Prostate gland (tissue), 2 donors: Measurements from ENCODE around the gene GAK. TPM values are rescaled to one million over a fixed set of nuclear protein-coding genes. Genes with fewer than 3 reads are reported as not detected.

ENCODE experiments used
- DNase-seq: peaks from one replicate; pipeline ENCODE4 v3.0.0-alpha.2; 2019; ENCODE audit warnings: low spot score
- H3K27ac ChIP-seq, 2 donors: fragments of 200-600 bp; sonication (generic); 2 replicates each; pipeline ENCODE4 v1.5.1; 2017 to 2019
- H3K27me3 ChIP-seq: fragments of 200-600 bp; sonication (generic); replicated peaks from 2 replicates; pipeline ENCODE4 v1.5.1; 2019; ENCODE audit not compliant: insufficient read depth
- H3K36me3 ChIP-seq, 2 donors: fragments of 200-600 bp; sonication (generic); 1 replicate in 1 of 2; 2 replicates in 1 of 2; pipeline versions ENCODE4 v1.5.1 to v1.8.1; 2017 to 2019
- H3K4me1 ChIP-seq: fragments of 200-600 bp; sonication (generic); replicated peaks from 2 replicates; pipeline ENCODE4 v1.5.1; 2019
- H3K4me3 ChIP-seq, 2 donors: fragments of 200-600 bp; sonication (generic); 2 replicates each; pipeline ENCODE4 v1.5.1; 2017 to 2019
- H3K9me3 ChIP-seq: fragments of 200-600 bp; sonication (generic); 2 replicates; pipeline ENCODE4 v1.5.1; 2017
- CTCF ChIP-seq, 4 experiments: fragments of 200-600 bp in 2 of 4; fragments of 450-650 bp in 2 of 4; sonication (generic) in 2 of 4; IDR thresholded peaks; 1 replicate in 3 of 4; 2 replicates in 1 of 4; pipeline ENCODE4 v1.5.1; 2016 to 2019; ENCODE audit warnings: antibody characterized with exemption in 4 of 4, mild to moderate bottlenecking in 2 of 4, moderate library complexity in 2 of 4
- POLR2A ChIP-seq: fragments of 450-650 bp; IDR thresholded peaks from one replicate; pipeline ENCODE4 v1.6.1; 2016; ENCODE audit warnings: antibody characterized with exemption, mild to moderate bottlenecking
- POLR2AphosphoS5 ChIP-seq: sonication (generic); formaldehyde crosslinking; IDR thresholded peaks from one replicate; pipeline ENCODE4 v1.6.1; 2017; ENCODE audit warnings: antibody characterized with exemption
- WGBS: methylation state at CpG from one replicate; pipeline ENCODE4 v1.1.5; 2018; 5-methylcytosine and 5-hydroxymethylcytosine counted together
- intact Hi-C: fragments of 100-400 bp; cut with DNase I; formaldehyde crosslinking; loops from one replicate; pipeline ENCODE4 v1.14.2; 2022
- total RNA-seq, 2 donors: library from RNA; depleted of rRNA; stranded (reverse); fragments of >200 nt; gene quantifications; one replicate each; pipeline ENCODE4 v1.1.0, GENCODE V29; 2016

The GAK gene
- total RNA-seq, 2 donors from 2014 or later, result 158 to 181 TPM

- Histone ChIP-seq H3K4me1 (no peaks in the 10 kb centered on the region), H3K27me3 (no peaks in the 10 kb centered on the region), H3K27ac (no peak overlapping the region), H3K9me3 (no peaks in the 10 kb centered on the region), H3K36me3 (no peaks in the 10 kb centered on the region), H3K4me3 (no peak overlapping the region)
- DNase-seq, result no peak
- WGBS, result 85% methylated on average over 18 of the region's 20 CpGs
- no peak for TF ChIP-seq POLR2AphosphoS5
- no peak for TF ChIP-seq CTCF (IDR thresholded peaks at IDR 0.05)
- no peak for TF ChIP-seq POLR2A
- intact Hi-C loops, result no loop called here
Observed at GRCh38 chr4:915041-915474, 17.1 kb downstream of the GAK start.

GRCh38 chr4:914531-914930 is 17.6 kb downstream of the GAK start:
- intact Hi-C loops, result no loop called here
- Histone ChIP-seq H3K36me3 (no peaks in the 10 kb centered on the region), H3K27me3 (no peaks in the 10 kb centered on the region), H3K4me3 (no peak overlapping the region), H3K27ac (no peak overlapping the region), H3K9me3 (no peaks in the 10 kb centered on the region), H3K4me1 (no peaks in the 10 kb centered on the region)
- 88% methylated on average over 19 of the region's 21 CpGs for WGBS
- DNase-seq, result no peak
- no peak for TF ChIP-seq CTCF (IDR thresholded peaks at IDR 0.05)
- no peak for TF ChIP-seq POLR2A
- no peak for TF ChIP-seq POLR2AphosphoS5

- Histone ChIP-seq H3K4me1 (no peaks in the 10 kb centered on the region), H3K27me3 (no peaks in the 10 kb centered on the region), H3K27ac (peak overlapping the region in 1 of 2 donors; percentile 15), H3K9me3 (no peaks in the 10 kb centered on the region), H3K4me3 (no peak overlapping the region), H3K36me3 (no peaks in the 10 kb centered on the region)
- intact Hi-C loops, result no loop called here
- WGBS, result 88% methylated on average over 4 of the region's 4 CpGs
- TF ChIP-seq POLR2AphosphoS5 (no peak), POLR2A (no peak), CTCF (IDR thresholded peaks at IDR 0.05) (no peak)
- DNase-seq, result no peak
Observed at GRCh38 chr4:913280-913618, 18.9 kb downstream of the GAK start.

GRCh38 chr4:912548-913279 is 19.4 kb downstream of the GAK start:
- H3K4me1 ChIP-seq, result no peaks in the 10 kb centered on the region
- no peaks in the 10 kb centered on the region for H3K9me3 ChIP-seq
- H3K27me3 ChIP-seq, result no peaks in the 10 kb centered on the region
- WGBS, result 53% methylated on average over 19 of the region's 19 CpGs
- no peak overlapping the region for H3K4me3 ChIP-seq
- no peaks in the 10 kb centered on the region for H3K36me3 ChIP-seq
- TF ChIP-seq POLR2AphosphoS5 (peak; percentile 65), POLR2A (no peak), CTCF (IDR thresholded peaks at IDR 0.05) (no peak)
- intact Hi-C loops, result no loop called here
- peak; percentile 53 for DNase-seq
- H3K27ac ChIP-seq, result peak overlapping the region; percentile 39 to 62

- no peaks in the 10 kb centered on the region for H3K27me3 ChIP-seq
- TF ChIP-seq CTCF (IDR thresholded peaks at IDR 0.05), result no peak
- TF ChIP-seq POLR2A, result no peak
- TF ChIP-seq POLR2AphosphoS5, result no peak
- intact Hi-C loops, result no loop called here
- no peaks in the 10 kb centered on the region for H3K36me3 ChIP-seq
- no peak overlapping the region for H3K4me3 ChIP-seq
- DNase-seq, result no peak
- H3K9me3 ChIP-seq, result no peaks in the 10 kb centered on the region
- 75% methylated on average over 28 of the region's 29 CpGs for WGBS
- peak overlapping the region; percentile 39 to 62 for H3K27ac ChIP-seq
- no peaks in the 10 kb centered on the region for H3K4me1 ChIP-seq
Observed at GRCh38 chr4:911871-912490, 20.1 kb downstream of the GAK start.
